Renal cortex interstitium (tissue), 11 donors: Measurements from ENCODE around the gene HDAC9. TPM values are rescaled to one million over a fixed set of nuclear protein-coding genes. Genes with fewer than 3 reads are reported as not detected.
"Not testable (repeated sequence)": the region's sequence is repeated elsewhere in the genome, so short reads cannot be mapped to it uniquely, and the experiment has no call there.

ENCODE experiments used
- DNase-seq, 11 donors: peaks; one replicate each; pipeline ENCODE4 v3.0.0-alpha.2; 2013; ENCODE audit warnings: low read depth in 9 of 11, low spot score in 4 of 11; ENCODE audit errors: extremely low read depth in 1 of 11
- polyA plus RNA-seq, 3 donors: library from polyadenylated mRNA; unstranded; fragments of 120-200 nt; gene quantifications; one replicate each; pipeline ENCODE4 v1.2.1, GENCODE V29; 2013; ENCODE audit not compliant: insufficient read length in 3 of 3

Gene HDAC9
- polyA plus RNA-seq, 3 donors = 8.8 to 10.2 (median 9.6) TPM

DNA sequence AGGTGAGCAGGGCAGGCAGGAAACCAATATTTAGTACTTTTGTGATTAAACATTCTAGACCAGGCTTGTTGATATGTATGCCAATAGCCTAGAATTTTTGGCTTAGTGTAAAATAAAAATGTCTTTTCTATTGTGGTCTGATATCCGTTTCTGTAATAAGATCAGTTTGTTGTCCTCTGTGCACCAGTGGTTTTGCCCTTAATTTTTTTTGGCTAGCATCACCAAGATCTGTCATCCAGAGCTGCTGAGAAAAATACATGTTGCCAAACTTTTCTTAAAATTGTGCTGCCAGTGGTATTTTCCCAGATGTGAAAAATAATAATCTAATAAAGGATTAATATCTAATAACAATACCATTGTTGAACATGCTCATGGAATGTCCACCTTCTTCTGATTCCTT is 506.3 kb downstream of the HDAC9 start:
- DNase-seq = no peak

- DNase-seq = no peak
Measured at GRCh38 chr7:19009241-19009935, 513.8 kb downstream of the HDAC9 start.

- DNase-seq = no peak
Measured at GRCh38 chr7:19009936-19010280, 514.4 kb downstream of the HDAC9 start.

DNA sequence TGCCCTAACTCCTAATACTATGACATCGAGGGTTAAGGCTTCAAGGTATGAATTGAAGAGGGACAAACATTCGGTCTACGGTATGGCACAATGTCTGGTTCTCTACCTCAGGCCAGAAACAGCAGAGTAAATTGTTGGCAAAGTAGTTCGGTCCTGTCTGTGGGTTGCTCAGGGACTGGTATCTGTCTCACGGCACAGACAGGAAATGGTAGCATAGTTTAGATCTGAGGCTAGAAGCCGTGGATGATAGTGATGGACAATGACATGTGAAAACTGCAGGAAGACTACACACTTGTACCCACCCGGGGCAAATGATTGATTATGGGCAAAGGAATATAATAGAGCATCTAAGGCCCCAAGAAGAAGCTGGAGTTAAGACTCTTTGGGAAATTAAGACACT is 515.7 kb downstream of the HDAC9 start:
- DNase-seq = no peak

DNA sequence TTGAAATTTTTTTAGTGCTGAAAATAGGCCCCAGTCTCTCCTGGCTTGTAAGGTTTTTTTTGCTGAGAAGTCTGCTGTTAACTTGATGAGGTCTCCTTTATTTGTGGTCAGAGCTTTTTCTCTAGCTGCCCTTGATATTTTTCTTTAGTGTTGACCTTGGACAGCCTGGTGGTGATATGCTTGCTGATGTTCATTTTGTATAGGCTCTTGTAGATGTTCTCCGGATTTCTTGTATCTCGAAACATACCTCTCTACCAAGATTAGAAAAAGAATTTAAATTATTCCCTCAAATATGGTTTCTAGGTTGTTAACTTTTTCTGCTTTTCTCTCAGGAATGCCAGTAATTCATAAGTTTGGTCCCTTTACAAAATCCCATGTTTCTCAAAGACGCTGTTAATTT is 519.5 kb downstream of the HDAC9 start:
- DNase-seq = no peak

- DNase-seq = no peak
Measured at GRCh38 chr7:19016140-19016539, 520.6 kb downstream of the HDAC9 start.

- DNase-seq = no peak
Measured at GRCh38 chr7:19017374-19017773, 521.8 kb downstream of the HDAC9 start.

DNA sequence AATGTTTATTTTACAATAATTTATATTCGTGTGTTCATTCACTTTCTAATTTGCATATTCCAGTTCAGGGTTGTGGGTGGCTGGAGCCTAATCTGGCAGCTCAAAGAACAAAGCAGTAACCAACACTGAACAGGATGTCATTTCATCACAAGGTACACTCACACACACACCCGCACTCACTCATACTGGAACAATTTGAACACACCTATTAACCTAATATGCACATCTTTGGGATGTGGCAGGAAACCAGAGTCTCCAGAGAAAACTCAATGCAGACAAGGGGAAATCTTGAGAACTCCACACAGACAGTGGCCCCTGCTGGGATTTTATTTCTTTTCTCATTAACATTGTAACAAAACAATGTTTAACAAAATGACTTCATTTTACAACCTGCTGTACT is 524.5 kb downstream of the HDAC9 start:
- no peak for DNase-seq

GRCh38 chr7:19020711-19021110 is 525.2 kb downstream of the HDAC9 start:
- no peak for DNase-seq

GRCh38 chr7:19023477-19023876 is 527.9 kb downstream of the HDAC9 start:
- DNase-seq = no peak

DNA sequence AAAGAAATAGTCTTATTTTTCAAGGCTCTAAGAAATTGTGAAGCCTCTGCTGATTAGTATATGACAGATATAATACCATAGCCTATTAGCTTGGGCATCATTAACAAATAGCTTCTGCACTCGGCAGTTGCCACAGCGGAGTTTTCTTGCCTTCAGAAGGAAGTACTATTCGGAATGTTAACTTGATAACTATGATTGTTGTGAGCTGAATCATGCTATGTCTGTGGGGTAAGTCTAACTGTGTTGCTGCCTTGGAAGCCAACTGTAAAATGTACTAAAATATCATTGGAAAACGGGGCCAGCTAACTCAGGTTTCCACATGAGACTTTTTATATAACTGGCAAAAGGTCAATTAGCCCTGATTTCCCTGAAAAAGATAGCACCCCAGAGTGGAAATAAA is 528.7 kb downstream of the HDAC9 start:
- DNase-seq = no peak

DNA sequence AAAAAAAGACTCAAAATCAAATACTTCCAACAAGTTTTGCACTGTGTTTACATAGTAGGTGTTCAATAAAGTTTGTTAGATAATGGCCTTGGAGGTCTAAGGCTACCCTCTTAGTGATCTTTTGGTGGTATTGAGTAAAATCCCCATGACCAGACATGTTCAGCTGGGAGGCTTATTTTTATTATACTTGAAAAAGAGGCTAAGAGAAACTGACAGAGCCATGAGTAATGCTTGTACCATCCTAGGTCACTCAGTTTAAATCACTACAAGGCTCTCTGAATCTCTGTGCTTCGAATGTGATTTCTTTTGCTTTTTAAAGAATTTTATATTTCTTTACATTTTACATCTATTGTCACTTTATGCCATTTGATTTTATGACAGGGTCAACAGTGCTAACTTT is 531.3 kb downstream of the HDAC9 start:
- no peak for DNase-seq

DNA sequence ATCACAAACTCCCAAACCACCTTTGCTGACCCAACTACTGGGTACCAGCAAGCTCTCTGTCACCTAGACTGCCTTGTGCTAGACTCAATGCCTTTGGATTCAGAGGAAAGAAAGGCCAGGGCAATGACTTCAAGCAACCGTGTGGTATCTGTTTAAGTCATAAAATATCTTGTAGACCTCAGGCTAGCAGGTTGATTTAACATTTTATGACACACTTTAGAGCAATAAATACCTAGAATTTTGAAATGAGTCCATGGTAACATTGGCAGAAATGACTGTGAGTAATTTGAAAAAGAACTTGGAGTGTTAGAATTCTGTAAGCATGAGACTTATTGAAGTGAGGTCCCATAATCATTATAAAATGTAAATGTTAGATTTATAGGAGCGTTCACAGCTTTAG is 534.7 kb downstream of the HDAC9 start:
- no peak for DNase-seq

GRCh38 chr7:19032942-19033341 is 537.4 kb downstream of the HDAC9 start:
- DNase-seq = not testable (repeated sequence)

DNA sequence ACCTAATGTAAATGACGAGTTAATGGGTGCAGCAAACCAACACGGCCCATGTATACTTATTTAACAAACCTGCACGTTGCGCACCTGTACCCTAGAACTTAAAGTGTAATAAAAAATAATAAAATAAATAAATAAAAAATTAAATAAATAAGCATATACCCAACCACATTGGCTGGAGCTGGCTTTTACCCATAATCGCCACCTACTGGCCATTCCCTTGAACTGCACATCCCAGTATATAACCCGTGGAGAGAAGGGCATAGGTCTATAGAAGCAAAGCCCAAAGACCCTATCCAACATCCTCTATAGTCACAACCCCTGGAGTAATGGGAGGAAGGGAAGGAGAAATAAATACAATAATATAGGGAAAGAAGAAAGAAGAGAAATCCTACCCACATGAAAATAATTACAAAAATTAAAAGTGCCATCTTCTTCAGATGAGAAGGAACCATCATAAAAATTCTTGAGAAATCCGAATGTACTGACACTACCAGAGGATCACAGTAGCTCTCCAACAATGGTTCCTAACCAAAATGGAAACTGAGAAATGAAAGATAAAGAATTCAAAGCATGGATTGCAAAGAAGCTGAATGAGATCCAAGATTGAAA is 556.3 kb downstream of the HDAC9 start:
- peak in 2 of 11 donors; percentile 0 to 1 for DNase-seq
